Measurements from ENCODE around the gene ORMDL2.

- TF ChIP-seq POLR2AphosphoS5 (IDR thresholded peaks at IDR 0.05; ENCODE audit: insufficient read depth in 1 of 2, low read depth in 1 of 2), result no peak
- TF ChIP-seq CTCF (IDR thresholded peaks at IDR 0.05), result no peak
These were observed 25.6 kb downstream of the ORMDL2 start for GRCh38 chr12:55843431-55843830.

Measured in vagina (tissue), 2 donors.